Stimulated activated effector memory CD8-positive, alpha-beta T cell treated with anti-CD3 and anti-CD28 coated beads, Interleukin-12 subunit alpha, Interleukin-12 subunit beta, amount 100 ng/mL, for 72 hours (primary cell): ENCODE measurements around the gene LHFPL3.

Experiments used
- ATAC-seq: fragments of 150-1000 bp; cut with Tn5 transposase; 2 replicates; pipeline ENCODE4 v1.10.0; 2021
- DNase-seq, 2 donors: peaks; one replicate each; pipeline ENCODE4 v3.0.0; 2021 to 2022; ENCODE audit warnings: low spot score in 2 of 2
- H3K27ac Mint-ChIP-seq: one replicate; pipeline ENCODE4 v1.8.0; 2022; ENCODE audit warnings: mild to moderate bottlenecking, mixed read lengths
- H3K36me3 Mint-ChIP-seq: one replicate; pipeline ENCODE4 v1.8.0; 2022; ENCODE audit warnings: mild to moderate bottlenecking, mixed read lengths
- H3K4me1 Mint-ChIP-seq: one replicate; pipeline ENCODE4 v1.8.0; 2022; ENCODE audit warnings: mixed read lengths
- H3K4me3 Mint-ChIP-seq: one replicate; pipeline ENCODE4 v1.8.0; 2022; ENCODE audit warnings: mild to moderate bottlenecking, mixed read lengths
- H3K9me3 Mint-ChIP-seq: one replicate; pipeline ENCODE4 v1.8.0; 2022; ENCODE audit warnings: mixed read lengths

Gene LHFPL3

GRCh38 chr7:104497379-104497967 is 169.1 kb downstream of the LHFPL3 start:
- H3K36me3 Mint-ChIP-seq, result no peaks in the 10 kb centered on the region
- no peaks in the 10 kb centered on the region for H3K4me1 Mint-ChIP-seq
- no peak overlapping the region for H3K27ac Mint-ChIP-seq
- ATAC-seq (no peak), DNase-seq (no peak)
- H3K4me3 Mint-ChIP-seq, result no peak overlapping the region
- H3K9me3 Mint-ChIP-seq, result peaks cover 4% of the 10 kb centered on the region

GRCh38 chr7:104499975-104500374 is 171.6 kb downstream of the LHFPL3 start:
- Mint-ChIP-seq H3K27ac (no peak overlapping the region), H3K9me3 (peaks cover 4% of the 10 kb centered on the region), H3K4me1 (no peaks in the 10 kb centered on the region), H3K36me3 (no peaks in the 10 kb centered on the region), H3K4me3 (no peak overlapping the region)
- ATAC-seq (no peak), DNase-seq (no peak)

- no peak overlapping the region for H3K27ac Mint-ChIP-seq
- no peaks in the 10 kb centered on the region for H3K36me3 Mint-ChIP-seq
- H3K4me3 Mint-ChIP-seq, result no peak overlapping the region
- ATAC-seq (no peak), DNase-seq (no peak)
- no peaks in the 10 kb centered on the region for H3K4me1 Mint-ChIP-seq
- no peaks in the 10 kb centered on the region for H3K9me3 Mint-ChIP-seq
These were observed 181.5 kb downstream of the LHFPL3 start for GRCh38 chr7:104509874-104510273.

GRCh38 chr7:104524853-104525252 is 196.4 kb downstream of the LHFPL3 start:
- H3K4me1 Mint-ChIP-seq, result no peaks in the 10 kb centered on the region
- H3K4me3 Mint-ChIP-seq, result no peak overlapping the region
- no peak for ATAC-seq
- H3K9me3 Mint-ChIP-seq, result peaks cover 7% of the 10 kb centered on the region
- H3K27ac Mint-ChIP-seq, result no peak overlapping the region
- DNase-seq, result no peak
- H3K36me3 Mint-ChIP-seq, result no peaks in the 10 kb centered on the region

GRCh38 chr7:104528142-104528541 is 199.7 kb downstream of the LHFPL3 start:
- DNase-seq, result no peak
- Mint-ChIP-seq H3K36me3 (no peaks in the 10 kb centered on the region), H3K4me1 (no peaks in the 10 kb centered on the region), H3K27ac (no peak overlapping the region), H3K9me3 (peaks cover 7% of the 10 kb centered on the region), H3K4me3 (no peak overlapping the region)
- ATAC-seq, result no peak

GRCh38 chr7:104529567-104529966 is 201.2 kb downstream of the LHFPL3 start:
- H3K9me3 Mint-ChIP-seq, result peaks cover 7% of the 10 kb centered on the region
- no peak overlapping the region for H3K4me3 Mint-ChIP-seq
- ATAC-seq, result no peak
- no peak for DNase-seq
- no peaks in the 10 kb centered on the region for H3K36me3 Mint-ChIP-seq
- H3K27ac Mint-ChIP-seq, result no peak overlapping the region
- no peaks in the 10 kb centered on the region for H3K4me1 Mint-ChIP-seq

- H3K4me1 Mint-ChIP-seq, result no peaks in the 10 kb centered on the region
- no peak overlapping the region for H3K27ac Mint-ChIP-seq
- no peak overlapping the region for H3K4me3 Mint-ChIP-seq
- peaks cover 7% of the 10 kb centered on the region for H3K9me3 Mint-ChIP-seq
- no peak for DNase-seq
- H3K36me3 Mint-ChIP-seq, result no peaks in the 10 kb centered on the region
- no peak for ATAC-seq
These were observed 201.8 kb downstream of the LHFPL3 start for GRCh38 chr7:104530251-104530650.

GRCh38 chr7:104534149-104534548 is 205.7 kb downstream of the LHFPL3 start:
- no peak for DNase-seq
- Mint-ChIP-seq H3K4me1 (no peaks in the 10 kb centered on the region), H3K36me3 (no peaks in the 10 kb centered on the region), H3K9me3 (peaks cover 3% of the 10 kb centered on the region), H3K4me3 (no peak overlapping the region), H3K27ac (no peak overlapping the region)
- no peak for ATAC-seq

GRCh38 chr7:104535841-104536240 is 207.4 kb downstream of the LHFPL3 start:
- Mint-ChIP-seq H3K9me3 (no peaks in the 10 kb centered on the region), H3K36me3 (no peaks in the 10 kb centered on the region), H3K27ac (no peak overlapping the region), H3K4me3 (no peak overlapping the region), H3K4me1 (no peaks in the 10 kb centered on the region)
- DNase-seq, result no peak
- no peak for ATAC-seq

- H3K9me3 Mint-ChIP-seq, result peaks cover 3% of the 10 kb centered on the region
- no peaks in the 10 kb centered on the region for H3K4me1 Mint-ChIP-seq
- no peak overlapping the region for H3K27ac Mint-ChIP-seq
- H3K36me3 Mint-ChIP-seq, result no peaks in the 10 kb centered on the region
- DNase-seq, result no peak
- ATAC-seq, result no peak
- H3K4me3 Mint-ChIP-seq, result no peak overlapping the region
These were observed 208.6 kb downstream of the LHFPL3 start for GRCh38 chr7:104536956-104537355.

GRCh38 chr7:104538152-104538551 is 209.7 kb downstream of the LHFPL3 start:
- no peak overlapping the region for H3K27ac Mint-ChIP-seq
- no peak for DNase-seq
- H3K36me3 Mint-ChIP-seq, result no peaks in the 10 kb centered on the region
- no peaks in the 10 kb centered on the region for H3K4me1 Mint-ChIP-seq
- no peak for ATAC-seq
- H3K9me3 Mint-ChIP-seq, result peaks cover 3% of the 10 kb centered on the region
- no peak overlapping the region for H3K4me3 Mint-ChIP-seq

GRCh38 chr7:104541897-104542296 is 213.5 kb downstream of the LHFPL3 start:
- peaks cover 3% of the 10 kb centered on the region for H3K9me3 Mint-ChIP-seq
- H3K4me3 Mint-ChIP-seq, result no peak overlapping the region
- no peak for ATAC-seq
- no peak overlapping the region for H3K27ac Mint-ChIP-seq
- no peaks in the 10 kb centered on the region for H3K36me3 Mint-ChIP-seq
- no peaks in the 10 kb centered on the region for H3K4me1 Mint-ChIP-seq
- no peak for DNase-seq

GRCh38 chr7:104548861-104549260 is 220.5 kb downstream of the LHFPL3 start:
- ATAC-seq (no peak), DNase-seq (no peak)
- Mint-ChIP-seq H3K36me3 (no peaks in the 10 kb centered on the region), H3K27ac (no peak overlapping the region), H3K4me1 (no peaks in the 10 kb centered on the region), H3K9me3 (no peaks in the 10 kb centered on the region), H3K4me3 (no peak overlapping the region)

GRCh38 chr7:104550362-104550761 is 222.0 kb downstream of the LHFPL3 start:
- ATAC-seq (no peak), DNase-seq (no peak)
- Mint-ChIP-seq H3K4me1 (no peaks in the 10 kb centered on the region), H3K4me3 (no peak overlapping the region), H3K9me3 (peaks cover 9% of the 10 kb centered on the region), H3K27ac (no peak overlapping the region), H3K36me3 (no peaks in the 10 kb centered on the region)

- H3K4me3 Mint-ChIP-seq, result no peak overlapping the region
- no peaks in the 10 kb centered on the region for H3K4me1 Mint-ChIP-seq
- H3K27ac Mint-ChIP-seq, result no peak overlapping the region
- no peaks in the 10 kb centered on the region for H3K36me3 Mint-ChIP-seq
- DNase-seq (no peak), ATAC-seq (no peak)
- H3K9me3 Mint-ChIP-seq, result peaks cover 9% of the 10 kb centered on the region
These were observed 222.8 kb downstream of the LHFPL3 start for GRCh38 chr7:104551226-104551625.

- no peak for ATAC-seq
- no peaks in the 10 kb centered on the region for H3K36me3 Mint-ChIP-seq
- no peak for DNase-seq
- H3K4me1 Mint-ChIP-seq, result no peaks in the 10 kb centered on the region
- H3K9me3 Mint-ChIP-seq, result peaks cover 10% of the 10 kb centered on the region
- H3K27ac Mint-ChIP-seq, result no peak overlapping the region
- no peak overlapping the region for H3K4me3 Mint-ChIP-seq
These were observed 223.7 kb downstream of the LHFPL3 start for GRCh38 chr7:104552102-104552501.

- Mint-ChIP-seq H3K4me1 (no peaks in the 10 kb centered on the region), H3K27ac (no peak overlapping the region)
- ATAC-seq, result no peak
These were observed 224.7 kb downstream of the LHFPL3 start for GRCh38 chr7:104553074-104553473.

More at GRCh38 chr7:104553074-104553473, 224.7 kb downstream of the LHFPL3 start:
- Mint-ChIP-seq H3K4me3 (no peak overlapping the region), H3K9me3 (peaks cover 11% of the 10 kb centered on the region), H3K36me3 (no peaks in the 10 kb centered on the region)
- no peak for DNase-seq
